Suppressor macrophage treated with lipopolysaccharide for 4 hours (primary cell): ENCODE measurements around the gene TBC1D2.

Experiments
- DNase-seq: peaks from one replicate; pipeline ENCODE4 v3.0.0-alpha.2; 2020

TBC1D2 gene

DNA sequence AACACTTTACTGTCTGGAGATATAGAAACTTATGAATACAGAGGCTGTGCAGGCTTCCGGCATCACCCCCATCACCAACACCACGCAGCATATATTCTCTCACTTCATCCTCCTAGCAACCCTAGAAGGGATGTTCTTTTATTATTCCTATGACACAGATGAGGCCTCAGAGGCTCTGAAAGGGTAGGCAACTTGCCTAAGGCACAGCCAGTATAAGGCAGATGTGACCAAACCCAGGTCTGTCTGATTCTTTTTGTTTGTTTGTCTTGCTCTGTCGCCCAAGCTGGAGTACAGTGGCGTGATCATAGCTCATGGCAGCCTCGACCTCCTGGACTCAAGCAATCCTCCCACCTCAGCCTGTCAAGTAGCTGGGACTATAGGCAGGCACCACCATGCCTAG is 40.2 kb downstream of the TBC1D2 start:
- no peak for DNase-seq

- no peak for DNase-seq
Measured at GRCh38 chr9:98214811-98215210, 40.6 kb downstream of the TBC1D2 start.

GRCh38 chr9:98211260-98211659 is 44.2 kb downstream of the TBC1D2 start:
- no peak for DNase-seq

DNA sequence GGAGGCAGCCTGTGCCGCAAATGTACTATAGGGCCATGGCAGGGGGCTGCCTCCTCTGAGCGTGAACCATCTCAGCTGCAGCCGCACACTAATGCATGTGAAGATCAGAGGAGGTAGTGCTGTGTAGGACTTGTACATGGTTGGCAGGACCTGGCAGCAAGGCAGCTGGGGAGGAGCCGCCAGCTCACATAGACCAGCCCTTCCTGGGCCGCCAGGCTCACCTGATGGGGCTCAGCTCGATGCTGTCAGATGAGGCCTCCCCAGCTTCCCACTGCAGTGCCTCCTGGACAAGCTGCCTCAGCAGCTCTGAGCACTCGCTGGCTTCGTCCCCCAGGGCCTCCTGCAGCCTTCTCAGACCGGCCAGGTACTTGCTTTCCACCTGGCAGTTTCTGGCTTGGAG is 45.0 kb downstream of the TBC1D2 start:
- DNase-seq: no peak

GRCh38 chr9:98209530-98209929 is 45.9 kb downstream of the TBC1D2 start:
- no peak for DNase-seq

DNA sequence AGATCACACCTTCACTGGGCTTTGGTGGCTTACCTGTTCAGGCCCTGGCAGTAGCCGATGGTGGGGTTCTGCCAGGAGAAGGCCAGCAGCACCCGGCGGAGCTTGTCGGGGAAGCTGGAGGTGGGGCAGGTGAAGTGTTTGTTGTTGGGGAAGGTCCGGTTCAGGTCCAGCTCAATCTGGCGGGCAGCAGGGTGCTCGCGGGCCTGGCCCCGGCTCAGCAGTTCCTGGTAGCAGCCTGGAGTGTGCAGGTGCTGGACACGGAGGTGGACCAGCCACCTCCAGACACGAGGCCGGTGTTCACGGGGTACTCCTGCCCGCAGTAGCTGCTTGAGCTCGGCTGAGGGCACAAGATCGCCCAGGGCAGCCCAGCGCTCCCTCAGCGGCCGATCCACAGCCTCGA is 46.8 kb downstream of the TBC1D2 start:
- DNase-seq: no peak

DNA sequence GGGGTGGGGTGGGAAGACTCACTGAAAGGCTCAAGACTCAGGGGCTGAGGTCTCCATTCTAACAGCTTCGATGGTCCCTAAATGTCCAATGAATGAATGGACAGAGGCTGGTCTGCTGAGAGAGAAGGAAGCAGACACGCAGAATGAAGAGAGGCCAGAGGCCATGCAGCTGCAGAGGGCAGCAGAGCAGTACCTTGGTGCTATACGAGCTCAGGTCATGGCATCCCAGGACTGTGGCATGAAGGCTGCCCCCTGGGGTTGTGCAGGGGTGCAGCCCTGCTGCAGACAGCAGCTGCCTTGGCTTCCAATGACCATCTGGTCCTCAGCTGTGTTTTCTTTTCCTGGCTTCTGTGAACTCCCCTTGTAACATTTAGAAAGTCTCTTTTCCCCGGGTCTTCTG is 47.8 kb downstream of the TBC1D2 start:
- DNase-seq: no peak

- no peak for DNase-seq
Measured at GRCh38 chr9:98206754-98207153, 48.7 kb downstream of the TBC1D2 start.

DNA sequence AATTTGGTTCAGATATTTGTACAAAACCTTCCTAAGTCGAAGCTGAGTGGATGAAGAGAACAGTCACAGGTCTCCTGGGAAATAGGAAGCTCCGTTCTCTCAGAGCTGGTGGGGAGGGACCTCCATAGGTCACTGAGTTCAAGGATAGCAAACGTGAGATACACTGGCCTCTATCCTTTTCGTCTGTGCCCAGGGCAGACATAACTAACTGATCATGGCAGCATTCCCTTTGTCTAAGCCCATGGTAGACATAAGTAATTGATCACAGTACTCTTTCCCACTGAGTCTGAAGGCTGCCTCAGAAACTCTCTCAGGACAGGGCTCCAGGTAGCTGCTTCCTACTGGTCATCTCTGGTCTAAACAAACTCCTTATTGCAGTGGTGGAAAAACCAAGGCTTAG is 50.8 kb downstream of the TBC1D2 start:
- no peak for DNase-seq

- DNase-seq: no peak
Measured at GRCh38 chr9:98203153-98203552, 52.3 kb downstream of the TBC1D2 start.

DNA sequence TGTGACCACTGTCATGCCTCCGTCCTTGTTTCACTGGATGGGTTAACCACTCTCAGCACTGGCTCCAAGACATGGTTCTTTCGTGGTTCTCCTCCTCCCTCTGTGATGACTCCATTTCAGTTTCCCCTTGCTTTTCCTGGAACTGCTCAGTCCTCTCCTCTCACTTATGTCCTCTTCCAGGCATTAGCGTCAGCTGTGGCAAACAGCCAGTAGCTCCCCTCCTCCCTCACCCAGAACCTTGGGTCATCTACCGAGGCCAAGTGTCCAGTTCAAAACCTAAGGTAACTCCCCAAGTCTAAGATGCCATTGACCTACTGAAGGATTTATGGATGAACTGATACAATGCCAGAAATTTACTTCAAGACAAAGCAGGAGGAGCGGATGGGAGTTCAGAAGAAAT is 53.2 kb downstream of the TBC1D2 start:
- DNase-seq: no peak

DNA sequence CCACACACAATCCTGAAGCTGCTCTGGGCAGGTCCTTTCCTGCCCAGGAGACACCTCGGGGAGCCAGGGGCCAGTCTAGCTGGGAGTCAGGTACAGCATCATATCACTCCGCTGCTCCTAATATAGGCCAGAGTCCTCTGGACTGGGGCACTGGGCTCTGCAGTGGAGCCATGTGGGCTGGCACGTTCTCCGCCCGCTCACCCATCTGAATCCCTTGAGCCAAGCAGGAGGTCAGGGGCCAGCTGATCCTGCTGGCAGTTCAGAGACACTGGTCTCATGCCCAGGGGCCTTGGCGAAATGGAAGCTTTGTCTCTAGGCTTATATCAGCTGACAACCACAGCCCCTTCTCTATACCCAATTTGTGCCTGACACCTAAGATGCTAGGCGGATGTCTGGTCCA is 53.7 kb downstream of the TBC1D2 start:
- no peak for DNase-seq

DNA sequence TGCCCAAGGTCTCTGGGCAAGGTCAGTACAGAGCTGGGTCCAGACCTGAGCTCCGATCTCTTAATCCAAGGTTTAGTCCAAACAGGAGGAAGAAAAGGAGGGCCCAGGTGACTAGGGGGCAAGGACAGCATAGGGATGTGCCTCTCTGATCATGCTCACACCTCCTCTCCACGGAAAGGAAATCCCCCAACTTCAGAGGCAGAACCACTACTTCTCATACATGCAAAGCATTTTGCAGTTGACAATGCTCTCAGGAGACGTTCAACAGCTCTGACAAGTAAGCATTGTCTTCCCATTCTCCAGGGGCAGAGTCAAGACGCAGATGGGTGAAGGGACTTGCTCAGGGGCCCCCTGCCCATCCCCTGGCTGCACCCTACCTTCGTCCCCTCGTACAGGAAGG is 54.3 kb downstream of the TBC1D2 start:
- DNase-seq: no peak

DNA sequence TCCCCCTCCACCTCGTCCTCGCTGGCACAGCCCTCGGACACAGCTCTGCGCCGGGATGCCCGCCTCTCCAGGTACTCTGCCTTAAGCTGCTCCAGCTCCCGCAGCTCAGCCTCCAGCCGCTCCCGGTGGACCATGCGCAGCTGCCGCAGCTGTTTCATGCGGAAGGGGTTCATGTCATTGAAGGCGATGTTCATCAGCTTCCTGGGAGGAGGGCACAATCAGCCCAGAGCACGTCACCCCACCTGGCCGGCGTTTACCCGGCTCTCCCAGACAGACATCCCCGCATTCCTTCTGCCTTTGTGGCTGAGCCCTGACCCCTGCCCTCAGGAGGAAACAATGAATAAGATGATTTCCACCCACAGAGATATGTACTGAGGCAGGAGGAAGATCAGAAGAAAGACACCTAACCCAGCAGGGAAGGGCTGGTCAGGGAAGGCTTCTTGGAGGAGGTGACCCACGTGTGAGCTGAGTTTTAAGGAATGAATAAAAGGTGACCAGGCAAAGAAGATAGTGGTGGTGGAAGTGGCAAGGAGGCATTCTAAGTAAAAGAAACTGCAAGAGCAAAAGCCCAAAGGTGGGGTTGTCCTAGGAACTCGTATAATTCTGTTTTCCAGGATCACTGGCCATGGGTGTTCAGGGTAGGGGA is 55.9 kb downstream of the TBC1D2 start:
- DNase-seq: no peak

DNA sequence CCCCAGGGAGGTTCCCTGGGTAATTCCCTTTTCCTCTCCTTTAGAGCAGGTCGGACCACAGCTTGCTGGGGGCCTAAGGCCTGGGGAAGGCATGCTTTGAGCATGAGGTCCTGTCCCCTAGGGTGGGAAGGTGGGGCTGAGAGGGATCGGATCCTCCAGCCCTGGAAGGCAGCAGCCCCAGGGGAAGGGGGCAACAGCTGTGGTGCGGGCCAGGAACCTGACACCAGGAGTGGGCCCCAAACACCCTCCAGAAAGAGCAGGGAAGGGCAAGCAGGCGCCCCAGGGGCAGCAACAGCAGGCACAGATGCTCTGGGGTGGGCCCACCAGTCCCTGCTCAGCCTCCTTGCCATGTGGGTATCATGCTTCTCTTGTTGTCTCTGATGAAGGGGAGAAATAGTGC is 59.8 kb downstream of the TBC1D2 start:
- no peak for DNase-seq

- DNase-seq: no peak
Measured at GRCh38 chr9:98193336-98193944, 62.0 kb downstream of the TBC1D2 start.

- DNase-seq: peak; percentile 78
Measured at GRCh38 chr9:98192503-98193335, 62.7 kb downstream of the TBC1D2 start, which contains the start of gene CORO2A. TSS of gene CORO2A (minus strand) at chr9:98192637. CDS start at chr9:98157660, 34,977 bp downstream.

DNA sequence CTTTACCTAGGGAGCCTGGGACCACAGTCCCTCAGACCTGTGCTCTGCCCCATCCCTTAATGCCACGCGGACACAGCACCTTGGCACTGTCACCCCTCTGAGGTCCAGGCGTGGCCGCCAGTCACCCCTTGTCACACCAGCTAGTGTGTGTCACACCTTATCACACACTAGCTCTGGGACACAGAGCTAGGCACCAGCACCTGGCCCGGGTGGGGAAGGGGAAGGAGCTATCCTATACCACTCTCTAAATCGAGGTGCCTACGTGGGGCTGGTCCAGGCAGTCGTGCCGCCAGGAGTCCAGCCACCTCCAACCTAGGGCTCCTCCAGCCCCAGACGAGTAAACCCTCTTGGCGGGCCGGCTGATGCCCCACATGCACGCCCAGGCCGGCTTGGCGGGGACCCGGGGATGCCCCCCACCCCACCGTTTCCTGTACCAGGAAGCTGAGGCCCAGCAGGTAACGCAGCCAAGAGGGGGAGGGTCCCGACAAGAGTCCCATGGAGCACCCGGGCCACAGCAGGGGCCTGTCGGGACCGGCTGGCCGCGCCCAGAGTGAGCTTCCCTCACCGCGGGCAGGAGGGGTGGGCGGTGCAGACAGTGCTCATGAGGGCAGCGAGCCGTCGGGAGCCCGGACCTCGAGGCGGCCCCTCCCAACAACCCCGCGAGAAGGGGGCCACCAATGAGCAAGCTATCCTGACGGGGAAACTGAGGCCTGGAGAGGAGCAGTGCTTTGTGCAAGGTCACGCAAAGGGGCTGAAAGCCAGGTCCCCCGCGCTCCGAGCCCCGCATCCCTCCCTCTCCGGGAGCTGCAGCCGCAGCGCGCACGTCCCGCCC is 63.6 kb downstream of the TBC1D2 start:
- DNase-seq: peak; percentile 23

DNA sequence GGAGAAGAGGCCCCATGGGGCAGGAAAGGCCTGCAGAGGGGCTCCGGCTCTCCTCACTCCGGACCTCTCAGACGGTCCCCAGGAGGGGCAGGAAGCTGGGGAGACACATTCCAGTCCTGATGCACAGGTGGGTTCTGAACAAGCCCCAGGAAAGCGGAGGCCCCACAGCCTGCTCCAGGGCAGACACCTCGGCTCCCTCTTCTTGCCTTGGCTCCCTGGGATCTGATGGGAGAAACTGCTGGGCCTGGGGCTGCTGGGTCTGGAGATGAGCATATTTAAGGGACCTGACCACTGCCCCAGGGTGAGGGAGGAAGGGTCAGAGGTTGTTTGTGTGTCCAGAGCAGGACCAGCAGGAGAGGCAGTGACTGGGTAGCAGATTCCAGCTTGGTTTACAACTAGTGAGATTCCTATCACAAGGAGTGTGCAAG is 64.3 kb downstream of the TBC1D2 start:
- DNase-seq: no peak

DNA sequence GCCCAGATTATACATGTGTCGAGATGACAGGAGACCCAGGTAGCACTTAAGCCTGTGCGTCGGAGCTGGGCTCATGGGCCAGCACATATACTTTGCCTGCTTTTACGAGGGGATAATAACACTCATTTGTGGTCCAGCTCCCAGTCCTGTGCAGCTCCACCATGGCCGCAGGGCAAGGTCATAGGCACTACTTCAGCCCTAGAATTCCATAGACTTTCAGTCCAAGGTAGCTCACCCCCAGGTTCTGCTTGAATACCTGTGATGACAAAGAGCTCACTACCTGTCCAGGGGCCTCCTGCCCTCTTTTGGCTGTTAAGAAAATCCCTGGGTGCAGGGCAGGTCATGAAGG is 64.7 kb downstream of the TBC1D2 start:
- DNase-seq: no peak

- no peak for DNase-seq
Measured at GRCh38 chr9:98189412-98189811, 66.0 kb downstream of the TBC1D2 start.

- DNase-seq: no peak
Measured at GRCh38 chr9:98187926-98188325, 67.5 kb downstream of the TBC1D2 start.

- no peak for DNase-seq
Measured at GRCh38 chr9:98186236-98186635, 69.2 kb downstream of the TBC1D2 start.
